HG02852 (cell line): ENCODE measurements around the gene ARHGAP26.
A peak's percentile ranks its signal among the peaks of the same experiment; 100 is the strongest.

Source experiments
- ATAC-seq: cut with Tn5 transposase; IDR thresholded peaks from one replicate; pipeline ENCODE4 v1.9.1; 2021; ENCODE audit warnings: mild to moderate bottlenecking, moderate library complexity; ENCODE audit not compliant: unreplicated experiment

Gene ARHGAP26

GRCh38 chr5:142749321-142749720 lies 20.9 kb upstream of the ARHGAP26 start:
- ATAC-seq, result no peak

GRCh38 chr5:142753116-142753631 lies 17.0 kb upstream of the ARHGAP26 start:
- no peak for ATAC-seq

GRCh38 chr5:142754031-142754430 lies 16.1 kb upstream of the ARHGAP26 start:
- no peak for ATAC-seq

- ATAC-seq, result no peak
These were observed 13.6 kb upstream of the ARHGAP26 start for GRCh38 chr5:142756576-142756975.

- no peak for ATAC-seq
These were observed 12.6 kb upstream of the ARHGAP26 start for GRCh38 chr5:142757564-142757963.

DNA sequence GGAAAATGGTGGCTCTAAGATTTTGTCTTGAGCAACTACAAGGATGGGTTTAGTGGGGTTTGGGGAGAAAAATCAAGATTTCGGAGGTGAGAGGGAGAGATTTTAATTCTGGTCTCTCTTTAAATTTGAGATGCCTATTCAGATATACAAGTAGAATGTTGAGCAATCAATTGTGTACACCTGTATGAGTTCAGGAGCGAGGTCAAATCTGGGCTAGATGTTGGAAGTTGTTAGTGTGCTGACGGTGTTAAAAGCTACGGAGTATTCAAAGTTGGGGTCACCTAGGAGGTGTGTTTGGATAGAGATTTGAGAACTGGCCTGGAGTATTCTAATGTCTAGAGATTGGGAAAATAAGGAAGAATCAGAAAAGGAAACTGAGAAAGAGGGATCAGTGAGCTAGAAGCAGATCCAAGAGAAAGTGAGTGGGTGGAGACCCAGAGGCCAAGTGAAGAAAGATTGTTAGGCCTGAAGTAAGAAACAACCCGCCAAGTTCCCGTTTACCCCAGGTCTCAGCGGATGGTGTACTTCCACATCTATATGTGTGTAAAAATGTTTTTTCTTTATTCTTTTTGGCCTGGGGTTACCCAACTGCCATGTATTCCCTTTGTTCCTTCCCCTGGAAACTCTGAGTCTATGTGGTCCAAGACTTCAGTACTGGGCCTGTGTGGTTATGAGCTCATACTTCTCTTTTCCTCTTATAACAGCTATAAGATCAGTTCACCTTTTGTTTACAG lies 11.9 kb upstream of the ARHGAP26 start:
- no peak for ATAC-seq

- no peak for ATAC-seq
These were observed 11.4 kb upstream of the ARHGAP26 start for GRCh38 chr5:142758796-142759145.

DNA sequence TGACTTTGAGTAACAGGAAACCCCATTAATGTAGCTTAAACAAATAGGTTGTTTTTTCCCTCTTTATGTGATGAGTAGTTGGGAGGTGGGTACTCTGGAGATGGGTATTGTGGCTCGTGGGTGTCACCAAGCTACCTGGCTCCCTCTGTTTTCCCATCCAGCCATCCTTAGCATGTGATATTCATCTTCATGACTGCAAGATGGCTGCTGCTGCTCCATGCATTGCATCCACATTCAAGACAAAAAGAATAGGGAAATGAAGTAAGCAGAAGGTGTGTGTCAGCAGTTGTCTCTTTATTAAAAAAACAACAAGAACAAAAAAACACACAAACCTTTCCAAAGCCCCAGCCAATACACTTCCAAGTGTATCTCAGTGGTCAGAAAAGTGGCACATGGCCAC lies 6.5 kb upstream of the ARHGAP26 start:
- ATAC-seq, result no peak

DNA sequence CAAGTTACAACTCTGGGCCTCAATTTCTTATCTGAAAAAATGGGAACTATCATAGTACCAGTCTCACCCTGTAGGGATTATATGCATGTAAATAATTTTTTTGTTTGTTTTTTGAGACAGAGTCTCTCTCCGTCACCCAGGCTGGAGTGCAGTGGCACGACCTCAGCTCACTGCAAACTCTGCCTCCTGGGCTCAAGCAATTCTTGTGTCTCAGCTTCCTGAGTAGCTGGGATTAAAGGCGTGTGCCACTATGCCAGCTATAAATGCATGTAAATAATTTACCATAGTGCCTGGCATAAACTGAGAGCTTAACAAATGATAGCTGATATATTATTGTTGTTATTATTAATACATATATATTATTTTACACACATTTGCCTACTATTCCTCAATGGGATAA lies 3.0 kb upstream of the ARHGAP26 start:
- ATAC-seq, result no peak

DNA sequence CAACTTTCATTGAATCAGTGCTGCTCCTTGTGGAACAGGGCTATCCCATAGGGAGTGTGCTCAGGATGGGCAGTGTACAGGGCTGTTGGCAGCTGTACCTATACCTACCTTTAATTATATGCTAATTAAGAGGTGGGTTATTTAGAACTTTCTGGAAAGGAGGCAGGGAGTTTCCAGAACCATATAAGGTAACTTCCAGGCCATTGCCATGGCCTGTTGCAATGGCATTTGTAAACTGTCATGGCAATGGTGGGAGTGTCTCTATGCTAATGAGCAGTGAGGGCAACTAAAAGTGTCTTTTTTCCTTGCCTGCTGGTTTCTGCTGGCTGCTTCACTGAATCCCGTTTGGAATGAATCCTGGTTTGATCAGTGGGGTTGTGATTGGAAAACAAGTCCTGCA lies 2.3 kb upstream of the ARHGAP26 start:
- no peak for ATAC-seq

DNA sequence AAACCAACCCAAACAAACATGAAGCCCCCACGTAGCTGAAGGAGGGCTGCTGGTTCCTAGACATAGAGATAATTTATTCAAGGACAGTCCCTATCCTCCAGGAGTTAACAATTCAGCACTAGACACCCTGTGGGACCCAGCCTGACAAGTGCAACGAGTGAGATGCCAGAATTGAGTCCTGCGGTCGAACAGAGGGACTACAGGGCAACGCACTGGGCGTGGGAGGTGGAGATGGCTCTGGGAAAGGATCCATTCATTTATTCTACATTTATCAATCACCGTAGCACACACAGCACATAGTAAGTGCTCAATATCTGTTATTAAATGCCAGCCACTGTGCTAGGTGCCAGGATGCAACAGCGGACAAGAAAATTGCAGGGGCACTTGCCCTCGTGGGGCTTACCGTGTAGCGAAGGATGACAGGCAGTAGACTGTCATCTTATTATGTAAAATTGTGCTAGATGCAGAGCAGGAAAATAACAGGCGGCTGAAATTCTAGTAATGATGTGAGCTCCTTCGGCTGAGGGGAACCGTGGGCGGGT lies 855 bp upstream of the ARHGAP26 start:
- ATAC-seq, result no peak

DNA sequence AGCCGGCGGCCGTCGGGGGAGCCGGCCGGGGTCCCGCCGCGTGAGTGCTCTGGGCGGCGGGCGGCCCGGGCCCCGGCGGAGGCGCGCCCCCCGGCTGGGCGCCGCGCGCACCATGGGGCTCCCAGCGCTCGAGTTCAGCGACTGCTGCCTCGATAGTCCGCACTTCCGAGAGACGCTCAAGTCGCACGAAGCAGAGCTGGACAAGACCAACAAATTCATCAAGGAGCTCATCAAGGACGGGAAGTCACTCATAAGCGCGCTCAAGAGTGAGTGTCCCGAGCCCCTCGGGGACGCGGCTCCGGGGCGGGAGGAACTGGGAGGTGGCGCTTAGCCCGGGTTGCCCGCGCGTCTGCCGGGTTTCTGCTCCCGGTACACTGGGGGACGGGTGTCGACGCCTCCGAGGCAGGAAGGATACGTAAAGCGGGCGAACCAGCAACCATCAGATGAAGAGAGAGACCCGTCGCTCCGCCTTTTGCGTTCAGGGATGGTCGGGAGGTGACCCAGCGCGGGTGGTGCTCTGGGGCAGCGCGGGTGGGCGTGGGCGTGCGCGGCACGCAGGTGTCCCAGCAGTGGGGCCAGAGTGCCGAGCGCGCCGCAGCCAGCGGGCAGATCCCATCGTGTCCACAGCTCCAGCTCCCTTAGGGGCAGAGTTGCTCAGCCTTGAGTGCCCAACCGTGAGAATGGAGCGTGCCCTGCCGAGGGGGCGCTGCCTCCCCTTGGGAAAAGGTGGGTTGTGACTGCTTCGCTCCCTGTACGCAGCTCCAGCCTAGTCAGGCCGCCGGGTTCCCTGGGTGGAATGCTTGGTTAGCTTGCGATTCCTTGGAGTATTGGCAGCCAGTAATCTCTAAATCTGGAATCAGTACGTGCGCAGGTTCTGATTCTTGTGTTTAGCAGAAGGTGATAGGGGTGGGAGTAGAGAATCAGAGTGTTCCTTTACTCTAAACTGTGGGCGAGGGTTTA lies 753 bp downstream of the ARHGAP26 start:
- peak; percentile 17 for ATAC-seq

DNA sequence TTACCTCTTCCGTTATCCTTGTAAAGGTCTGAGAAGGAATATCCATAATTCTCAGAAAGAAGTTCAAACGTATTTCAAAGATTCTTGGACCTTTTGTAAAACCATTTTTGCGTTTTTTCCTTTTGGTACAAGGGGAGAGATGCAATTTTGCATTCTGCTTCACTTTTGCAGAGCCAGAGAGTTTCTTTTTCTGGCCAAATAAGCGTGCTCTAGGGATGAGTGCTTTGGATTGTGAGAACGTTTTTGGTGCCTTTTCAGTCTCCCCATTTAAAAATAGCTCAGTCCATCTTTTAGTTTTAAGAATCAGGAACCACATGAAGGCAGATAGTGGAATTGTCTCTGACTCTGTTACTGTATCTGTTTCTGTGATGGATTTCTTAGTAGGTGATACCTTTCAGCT lies 1.5 kb downstream of the ARHGAP26 start:
- ATAC-seq, result no peak

- no peak for ATAC-seq
These were observed 2.5 kb downstream of the ARHGAP26 start for GRCh38 chr5:142772446-142773293.

- no peak for ATAC-seq
These were observed 6.9 kb downstream of the ARHGAP26 start for GRCh38 chr5:142777099-142777498.

DNA sequence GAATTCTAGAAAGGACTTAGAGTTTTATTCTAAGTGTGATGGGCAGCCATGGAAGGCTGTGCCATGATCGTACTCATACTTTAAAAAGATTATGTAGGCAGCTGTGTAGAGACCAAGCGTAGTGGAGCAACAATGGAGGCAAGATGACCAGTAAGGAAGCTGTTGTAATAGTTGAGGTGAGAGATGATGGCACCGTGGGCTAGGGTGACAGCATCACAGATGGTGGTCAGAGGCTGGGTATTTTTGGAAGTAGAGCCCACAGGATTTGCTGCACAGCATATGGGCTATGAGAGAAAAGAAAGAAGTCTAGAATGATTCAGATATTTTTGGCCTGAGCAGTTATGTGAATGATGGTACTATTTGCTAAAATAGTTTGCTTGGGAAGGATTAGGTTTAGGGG lies 7.7 kb downstream of the ARHGAP26 start:
- ATAC-seq, result no peak

GRCh38 chr5:142779163-142779840 lies 9.1 kb downstream of the ARHGAP26 start:
- ATAC-seq, result no peak

DNA sequence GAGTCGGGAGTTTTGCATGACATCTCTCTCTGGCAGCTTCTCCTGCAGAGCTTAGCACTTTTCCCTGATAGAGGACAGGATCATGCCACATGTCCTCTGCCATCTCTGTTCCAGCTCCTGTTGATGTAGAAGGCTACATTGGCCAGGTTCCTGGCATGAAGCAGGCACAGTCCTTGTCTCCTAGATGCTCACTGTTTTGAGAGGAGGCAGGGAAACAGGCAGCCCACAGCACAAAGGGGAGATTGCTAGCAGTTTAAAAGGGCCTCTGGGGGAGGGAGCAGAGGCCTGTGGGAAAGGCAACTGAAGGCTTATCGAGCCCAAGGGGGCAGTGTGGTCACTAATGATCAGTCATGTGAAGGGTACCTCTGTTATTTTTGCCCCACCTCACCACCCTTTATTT lies 10.7 kb downstream of the ARHGAP26 start:
- no peak for ATAC-seq

- ATAC-seq, result no peak
These were observed 12.9 kb downstream of the ARHGAP26 start for GRCh38 chr5:142782976-142783530.
